Raji (cell line): ENCODE results near the gene C10orf90.

Experiments used
- POLR2A ChIP-seq: IDR thresholded peaks from 2 replicates; pipeline ENCODE4 v1.6.1; 2011; ENCODE audit warnings: low read depth, low read length, control low read depth; ENCODE audit not compliant: insufficient read depth

C10orf90 gene

GRCh38 chr10:126659750-126660149 is 10.7 kb downstream of the C10orf90 start:
- TF ChIP-seq POLR2A = no peak

GRCh38 chr10:126658928-126659327 is 11.6 kb downstream of the C10orf90 start:
- no peak for TF ChIP-seq POLR2A

GRCh38 chr10:126654579-126654978 is 15.9 kb downstream of the C10orf90 start:
- no peak for TF ChIP-seq POLR2A

GRCh38 chr10:126651467-126651866 is 19.0 kb downstream of the C10orf90 start:
- TF ChIP-seq POLR2A = no peak

GRCh38 chr10:126650161-126650560 is 20.3 kb downstream of the C10orf90 start:
- TF ChIP-seq POLR2A = no peak

- TF ChIP-seq POLR2A = no peak
Observed at GRCh38 chr10:126647116-126647515, 23.4 kb downstream of the C10orf90 start.

- no peak for TF ChIP-seq POLR2A
Observed at GRCh38 chr10:126646110-126646509, 24.4 kb downstream of the C10orf90 start.

- TF ChIP-seq POLR2A = no peak
Observed at GRCh38 chr10:126640401-126640800, 30.1 kb downstream of the C10orf90 start.

- no peak for TF ChIP-seq POLR2A
Observed at GRCh38 chr10:126639084-126639483, 31.4 kb downstream of the C10orf90 start.

GRCh38 chr10:126638542-126638941 is 32.0 kb downstream of the C10orf90 start:
- no peak for TF ChIP-seq POLR2A

GRCh38 chr10:126637501-126637900 is 33.0 kb downstream of the C10orf90 start:
- no peak for TF ChIP-seq POLR2A

- no peak for TF ChIP-seq POLR2A
Observed at GRCh38 chr10:126634911-126635310, 35.6 kb downstream of the C10orf90 start.

- no peak for TF ChIP-seq POLR2A
Observed at GRCh38 chr10:126634347-126634746, 36.1 kb downstream of the C10orf90 start.

GRCh38 chr10:126632705-126633104 is 37.8 kb downstream of the C10orf90 start:
- no peak for TF ChIP-seq POLR2A

GRCh38 chr10:126629925-126630624 is 40.4 kb downstream of the C10orf90 start:
- no peak for TF ChIP-seq POLR2A

- TF ChIP-seq POLR2A = no peak
Observed at GRCh38 chr10:126628746-126629145, 41.7 kb downstream of the C10orf90 start.

- TF ChIP-seq POLR2A = no peak
Observed at GRCh38 chr10:126621846-126622245, 48.6 kb downstream of the C10orf90 start.
